OCI-LY3 (cell line): ENCODE data around the gene MYO7A.

Experiments used
- H2AFZ ChIP-seq: fragments of 200-600, 300-600 bp; shearing (Covaris generic); 2 replicates; pipeline ENCODE4 v1.6.0; 2014; ENCODE audit warnings: antibody characterized with exemption, low read depth, low read length
- H3K27ac ChIP-seq: fragments of 200-600, 300-600 bp; sonication (generic); 2 replicates; pipeline ENCODE4 v1.5.1; 2014; ENCODE audit warnings: mild to moderate bottlenecking, low read length, moderate library complexity, mixed read lengths
- H3K27me3 ChIP-seq: fragments of 200-600, 300-600 bp; sonication (generic); 2 replicates; pipeline ENCODE4 v1.6.1; 2014; ENCODE audit warnings: low read depth, low read length, mixed read lengths
- H3K36me3 ChIP-seq: fragments of 200-600, 300-600 bp; sonication (generic); replicated peaks from 2 replicates; pipeline ENCODE3; 2014; ENCODE audit warnings: low read depth, low read length, mixed read lengths
- H3K4me1 ChIP-seq: fragments of 300-600, 200-600 bp; sonication (generic); 2 replicates; pipeline ENCODE4 v1.6.1; 2014; ENCODE audit warnings: low read length, mixed read lengths
- H3K4me2 ChIP-seq: fragments of 200-600, 300-600 bp; sonication (generic); 2 replicates; pipeline ENCODE4 v1.6.1; 2014; ENCODE audit warnings: low read length, mixed read lengths
- H3K4me3 ChIP-seq: fragments of 300-600, 200-600 bp; sonication (generic); 2 replicates; pipeline ENCODE4 v1.5.1; 2014; ENCODE audit warnings: antibody characterized with exemption, mild to moderate bottlenecking, low read length, moderate library complexity
- H3K79me2 ChIP-seq: fragments of 300-600, 200-600 bp; shearing (Covaris generic); 2 replicates; pipeline ENCODE4 v1.6.1; 2014; ENCODE audit warnings: mild to moderate bottlenecking, low read length, mixed read lengths
- H3K9ac ChIP-seq: fragments of 300-600, 200-600 bp; shearing (Covaris generic); 2 replicates; pipeline ENCODE4 v1.6.0; 2014; ENCODE audit warnings: mild to moderate bottlenecking, low read length, moderate library complexity
- H3K9me3 ChIP-seq: fragments of 200-600, 300-600 bp; shearing (Covaris generic); 2 replicates; pipeline ENCODE4 v1.6.1; 2014; ENCODE audit warnings: low read length, mixed read lengths; ENCODE audit not compliant: insufficient read depth
- H4K20me1 ChIP-seq: fragments of 200-600, 300-600 bp; sonication (generic); 2 replicates; pipeline ENCODE4 v1.6.1; 2016; ENCODE audit warnings: low read length, mixed read lengths; ENCODE audit not compliant: insufficient read depth
- EZH2phosphoT487 ChIP-seq: fragments of 200-600 bp; shearing (Covaris generic); IDR thresholded peaks from 2 replicates; pipeline ENCODE4 v1.6.1; 2018; ENCODE audit warnings: antibody characterized with exemption, mixed run types, low read depth
- TF ChIP-seq, protein P1 (sequence below): fragments of 200-600, 300-600 bp; sonication (generic); IDR thresholded peaks from 2 replicates; pipeline ENCODE4 v1.5.1; 2014; ENCODE audit warnings: antibody characterized with exemption, low read length, low read depth

The MYO7A gene

DNA sequence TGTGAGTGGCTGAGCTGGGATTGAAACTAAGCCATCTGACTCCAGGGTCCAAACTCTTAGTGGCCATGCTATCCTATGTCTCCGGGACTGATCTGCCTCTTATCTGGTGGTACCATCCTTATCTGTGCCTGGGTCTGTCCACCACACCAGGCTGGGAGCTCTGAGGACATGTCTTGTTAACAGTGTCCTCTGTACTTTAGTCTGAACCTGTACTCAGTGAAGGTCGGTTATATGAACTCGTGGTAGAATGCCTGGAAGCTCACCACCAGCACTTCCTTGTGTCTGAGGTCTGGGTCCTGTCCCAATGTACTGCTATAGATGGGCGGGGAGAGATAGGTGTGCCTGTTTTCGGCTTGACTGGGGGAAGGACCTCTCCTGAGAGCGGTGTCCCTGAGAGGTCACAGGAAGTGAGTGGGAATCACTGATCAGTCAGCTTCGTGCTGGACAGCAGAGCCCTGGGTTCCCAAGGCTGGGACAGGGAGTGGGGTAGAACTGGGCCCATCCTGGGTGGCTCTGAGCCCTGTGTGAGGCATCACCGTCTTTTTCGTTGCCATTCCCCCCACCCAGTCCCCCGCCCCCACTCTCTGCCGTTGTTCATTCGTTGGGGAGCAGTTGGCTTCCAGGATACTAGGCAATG, 8.9 kb downstream of the MYO7A start:
- H3K4me3 ChIP-seq, result no peak overlapping the region
- no peaks in the 10 kb centered on the region for H3K79me2 ChIP-seq
- no peaks in the 10 kb centered on the region for H3K36me3 ChIP-seq
- peak overlapping the region; percentile 25; the same call in 1 of the 2 replicates for H3K4me2 ChIP-seq
- peak overlapping the region; percentile 0; the same call in 1 of the 2 replicates for H3K27ac ChIP-seq
- no peak overlapping the region for H2AFZ ChIP-seq
- H3K9me3 ChIP-seq, result no peaks in the 10 kb centered on the region
- TF ChIP-seq, protein P1, sequence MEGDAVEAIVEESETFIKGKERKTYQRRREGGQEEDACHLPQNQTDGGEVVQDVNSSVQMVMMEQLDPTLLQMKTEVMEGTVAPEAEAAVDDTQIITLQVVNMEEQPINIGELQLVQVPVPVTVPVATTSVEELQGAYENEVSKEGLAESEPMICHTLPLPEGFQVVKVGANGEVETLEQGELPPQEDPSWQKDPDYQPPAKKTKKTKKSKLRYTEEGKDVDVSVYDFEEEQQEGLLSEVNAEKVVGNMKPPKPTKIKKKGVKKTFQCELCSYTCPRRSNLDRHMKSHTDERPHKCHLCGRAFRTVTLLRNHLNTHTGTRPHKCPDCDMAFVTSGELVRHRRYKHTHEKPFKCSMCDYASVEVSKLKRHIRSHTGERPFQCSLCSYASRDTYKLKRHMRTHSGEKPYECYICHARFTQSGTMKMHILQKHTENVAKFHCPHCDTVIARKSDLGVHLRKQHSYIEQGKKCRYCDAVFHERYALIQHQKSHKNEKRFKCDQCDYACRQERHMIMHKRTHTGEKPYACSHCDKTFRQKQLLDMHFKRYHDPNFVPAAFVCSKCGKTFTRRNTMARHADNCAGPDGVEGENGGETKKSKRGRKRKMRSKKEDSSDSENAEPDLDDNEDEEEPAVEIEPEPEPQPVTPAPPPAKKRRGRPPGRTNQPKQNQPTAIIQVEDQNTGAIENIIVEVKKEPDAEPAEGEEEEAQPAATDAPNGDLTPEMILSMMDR, result no peak
- no peak for TF ChIP-seq EZH2phosphoT487
- no peak overlapping the region; the same call in 1 of the 2 replicates for H3K9ac ChIP-seq
- no peaks in the 10 kb centered on the region for H4K20me1 ChIP-seq
- H3K4me1 ChIP-seq, result peaks cover 40% of the 10 kb centered on the region
- H3K27me3 ChIP-seq, result no peaks in the 10 kb centered on the region

DNA sequence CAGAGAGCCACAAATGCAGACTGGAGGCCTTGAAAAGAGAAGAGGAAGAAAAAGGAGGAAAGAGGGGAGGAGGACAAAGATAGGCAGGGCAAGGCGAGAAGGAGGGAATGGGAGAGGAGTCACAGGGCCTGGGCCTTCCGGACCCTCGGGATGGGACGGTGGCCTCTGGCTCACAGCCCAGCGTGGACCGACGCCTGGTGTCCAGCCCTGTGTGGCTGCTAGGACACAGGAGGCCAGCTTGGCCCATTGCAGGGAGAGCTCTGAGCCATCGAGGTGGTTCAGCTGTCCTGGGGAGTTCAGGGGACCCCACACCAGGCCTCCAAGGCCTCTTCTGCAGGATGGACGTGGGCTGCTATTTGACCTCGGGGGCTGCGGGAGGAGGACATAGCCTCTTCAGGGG, 9.4 kb downstream of the MYO7A start:
- Histone ChIP-seq H3K9me3 (no peaks in the 10 kb centered on the region), H3K27ac (peak overlapping the region; percentile 22; the same call in 1 of the 2 replicates), H3K4me1 (peaks cover 45% of the 10 kb centered on the region), H3K36me3 (no peaks in the 10 kb centered on the region), H3K79me2 (no peaks in the 10 kb centered on the region), H3K9ac (peak overlapping the region; percentile 63), H3K27me3 (no peaks in the 10 kb centered on the region), H3K4me2 (peak overlapping the region; percentile 77), H3K4me3 (peak overlapping the region; percentile 76; the same call in 1 of the 2 replicates), H4K20me1 (no peaks in the 10 kb centered on the region), H2AFZ (peak overlapping the region; percentile 61)
- TF ChIP-seq, protein P1, result no peak

DNA sequence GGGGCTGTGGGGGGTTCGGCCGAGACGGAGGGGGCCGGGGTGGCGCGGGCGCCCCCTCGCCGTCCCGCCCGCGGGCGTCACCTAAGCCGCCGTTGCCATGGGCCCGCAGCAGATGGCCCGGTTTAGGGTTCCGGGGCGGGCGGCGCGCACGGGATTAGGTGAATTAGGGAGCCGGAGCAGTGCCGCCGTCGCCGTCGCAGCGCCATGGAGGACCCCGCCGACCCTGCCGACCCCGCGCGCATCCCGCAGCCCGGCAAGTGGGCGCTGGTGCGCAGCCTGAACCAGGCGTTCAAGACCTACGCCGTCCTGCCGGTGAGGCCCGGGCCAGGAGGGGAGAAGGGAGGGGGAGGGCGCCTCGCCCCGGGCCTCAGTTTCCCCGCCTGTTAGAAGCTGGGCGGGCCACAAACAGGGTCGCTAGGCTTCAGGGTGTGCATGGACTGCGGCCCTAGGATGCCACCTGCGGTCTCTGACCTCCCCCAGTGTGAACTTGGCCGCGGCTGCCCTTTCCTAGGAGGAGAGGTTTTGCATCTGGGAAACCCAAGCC, 10.1 kb downstream of the MYO7A start:
- peak overlapping the region; percentile 76 for H3K4me3 ChIP-seq
- H3K36me3 ChIP-seq, result no peaks in the 10 kb centered on the region
- H3K79me2 ChIP-seq, result no peaks in the 10 kb centered on the region
- H4K20me1 ChIP-seq, result no peaks in the 10 kb centered on the region
- peak overlapping the region; percentile 61 for H2AFZ ChIP-seq
- H3K9me3 ChIP-seq, result no peaks in the 10 kb centered on the region
- H3K9ac ChIP-seq, result peak overlapping the region; percentile 63
- peaks cover 49% of the 10 kb centered on the region for H3K4me1 ChIP-seq
- no peak for TF ChIP-seq EZH2phosphoT487
- TF ChIP-seq, protein P1, result no peak
- peak overlapping the region; percentile 77 for H3K4me2 ChIP-seq
- no peaks in the 10 kb centered on the region for H3K27me3 ChIP-seq
- peak overlapping the region; percentile 18; the same call in 1 of the 2 replicates for H3K27ac ChIP-seq

DNA sequence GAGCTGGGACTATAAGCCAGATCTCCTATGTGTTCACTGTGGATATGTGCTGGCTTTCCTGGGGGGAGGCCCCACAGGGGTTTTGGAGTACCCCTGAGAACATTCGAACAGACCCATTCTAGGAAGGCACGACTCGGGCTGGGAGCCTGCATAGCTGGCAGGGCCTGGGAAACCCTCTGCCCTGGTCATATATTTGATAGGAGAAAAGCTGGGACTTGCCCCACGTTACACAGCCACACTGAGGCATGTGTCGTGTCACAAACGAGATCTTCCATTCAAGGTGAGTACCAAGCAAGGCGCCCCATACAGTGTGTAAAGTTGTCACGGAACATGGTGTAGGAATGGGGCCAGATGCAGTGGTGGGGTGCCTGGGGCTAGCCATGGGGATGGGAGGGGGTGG, 11.2 kb downstream of the MYO7A start:
- peaks cover 55% of the 10 kb centered on the region for H3K4me1 ChIP-seq
- H3K4me2 ChIP-seq, result peak overlapping the region; percentile 77

More for the DNA sequence above, 11.2 kb downstream of the MYO7A start:
- Histone ChIP-seq H3K4me3 (peak overlapping the region; percentile 76), H3K9me3 (no peaks in the 10 kb centered on the region), H2AFZ (no peak overlapping the region), H3K27me3 (no peaks in the 10 kb centered on the region), H3K27ac (no peak overlapping the region), H3K9ac (peak overlapping the region; percentile 63; the same call in 1 of the 2 replicates), H3K36me3 (no peaks in the 10 kb centered on the region), H4K20me1 (no peaks in the 10 kb centered on the region), H3K79me2 (no peaks in the 10 kb centered on the region)
- TF ChIP-seq, protein P1, result no peak
- no peak for TF ChIP-seq EZH2phosphoT487
